ENCODE results near the gene UBTD2. TPM values are rescaled to one million over a fixed set of nuclear protein-coding genes. Genes with fewer than 3 reads are reported as not detected.

UBTD2 gene
- total and polyA plus RNA-seq, 9 of the 15 experiments (the other 6 are each of a cell fraction or from before 2014, with no cell fraction given) = 0.01 to 0.46 (median 0.15) TPM; not detected in 1

DNA sequence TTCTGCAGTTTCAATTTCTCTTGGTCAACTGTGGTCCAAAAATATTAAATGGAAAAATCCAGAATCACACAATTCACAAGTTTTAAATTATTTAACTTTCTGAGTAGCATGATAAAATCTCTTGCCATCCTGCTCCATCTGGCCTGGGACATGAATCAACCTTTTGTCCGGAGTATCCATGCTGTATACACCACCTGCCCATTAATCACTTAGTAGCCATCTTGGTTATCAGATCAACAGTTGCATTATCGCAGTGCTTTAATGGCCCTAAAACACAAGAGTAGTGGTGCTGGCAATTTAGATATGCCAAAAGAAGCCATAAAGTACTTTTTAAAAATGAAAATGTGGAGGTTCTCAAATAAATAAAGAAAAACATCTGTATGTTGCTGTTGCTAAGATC, 64.3 kb downstream of the UBTD2 start:
- in situ Hi-C loops (cut with MboI) = no loop called here
- Histone ChIP-seq H3K9me1 (ENCODE audit: control insufficient read depth, insufficient read depth, low read length) (no peaks in the 10 kb centered on the region), H3K4me3 (no peak overlapping the region), H3K4me1 (replicated peaks in 1 of 2; ENCODE audit: control insufficient read depth in 2 of 2, insufficient read depth in 2 of 2, low read length in 2 of 2) (no peaks in the 10 kb centered on the region), H2AFZ (ENCODE audit: low read depth, low read length) (no peak overlapping the region), H3K27me3 (ENCODE audit: control insufficient read depth in 2 of 2, insufficient read depth in 2 of 2, low read length in 2 of 2) (peaks cover 8 to 10% of the 10 kb centered on the region in 2 experiments; a peak in 4 of 5 replicates), H3K36me3 (ENCODE audit: control insufficient read depth, insufficient read depth, low read length) (no peaks in the 10 kb centered on the region), H3K9ac (ENCODE audit: insufficient read depth in 1 of 2, low read depth in 2 of 2, low read length in 2 of 2) (no peak overlapping the region), H4K20me1 (replicated peaks; ENCODE audit: control insufficient read depth, insufficient read depth, low read length) (no peaks in the 10 kb centered on the region), H3K79me2 (ENCODE audit: control insufficient read depth, insufficient read depth, low read length) (no peaks in the 10 kb centered on the region), H3K4me2 (ENCODE audit: insufficient read depth, low read length) (no peak overlapping the region), H3K27ac (ENCODE audit: extremely low read depth, low read depth, low read length) (no peak overlapping the region), H3K9me3 (replicated peaks; ENCODE audit: control insufficient read depth, insufficient read depth, low read depth, low read length) (no peaks in the 10 kb centered on the region)
- CTCF ChIA-PET (ENCODE audit: low intra/inter-chr PET ratio) = no interaction called here
- no TSS peak for BruUV-seq (replicated peaks)
- TF ChIP-seq ZNF384 (IDR thresholded peaks at IDR 0.05; ENCODE audit: low read depth, low read length) (no peak), RNF2 (IDR thresholded peaks at IDR 0.05) (no peak)
- DNase-seq (ENCODE audit: extremely low read depth in 1 of 4, low spot score in 3 of 4) = no peak
- no peak for ATAC-seq
- 0% methylated on average over 2 of the region's 2 CpGs for WGBS (ENCODE audit: insufficient coverage, low coverage, missing lambda C conversion rate)
- FAIRE-seq = no peak
- POLR2A ChIA-PET = no interaction called here
- intact Hi-C loops (cut with micrococcal nuclease) = no loop called here

DNA sequence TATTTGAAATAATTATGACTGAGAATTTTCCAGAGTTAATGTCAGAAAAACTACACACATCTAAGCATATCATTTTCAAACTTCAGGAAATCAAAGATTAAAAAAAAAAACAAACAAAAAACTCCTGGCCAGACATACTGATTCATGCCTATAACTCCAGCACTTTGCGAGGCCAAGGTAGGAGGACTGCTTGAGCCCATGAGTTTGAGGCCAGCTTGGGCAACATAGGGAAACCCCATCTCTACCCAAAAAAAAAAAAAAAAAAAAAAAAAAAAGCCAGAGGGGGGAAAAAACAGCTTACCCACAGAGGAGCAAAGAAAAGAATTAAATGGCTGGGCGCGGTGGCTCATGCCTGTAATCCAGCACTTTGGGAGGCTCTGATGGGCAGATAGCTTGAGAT, 67.2 kb downstream of the UBTD2 start:
- Histone ChIP-seq H3K4me1 (replicated peaks in 1 of 2; ENCODE audit: control insufficient read depth in 2 of 2, insufficient read depth in 2 of 2, low read length in 2 of 2) (no peaks in the 10 kb centered on the region), H3K4me3 (no peak overlapping the region), H3K9ac (ENCODE audit: insufficient read depth in 1 of 2, low read depth in 2 of 2, low read length in 2 of 2) (no peak overlapping the region), H2AFZ (ENCODE audit: low read depth, low read length) (no peak overlapping the region), H3K27me3 (ENCODE audit: control insufficient read depth in 2 of 2, insufficient read depth in 2 of 2, low read length in 2 of 2) (peaks cover 24 to 29% of the 10 kb centered on the region in 2 experiments; a peak in 4 of 5 replicates), H3K9me1 (ENCODE audit: control insufficient read depth, insufficient read depth, low read length) (no peaks in the 10 kb centered on the region), H3K4me2 (ENCODE audit: insufficient read depth, low read length) (no peak overlapping the region), H3K36me3 (ENCODE audit: control insufficient read depth, insufficient read depth, low read length) (no peaks in the 10 kb centered on the region), H3K9me3 (replicated peaks; ENCODE audit: control insufficient read depth, insufficient read depth, low read depth, low read length) (no peaks in the 10 kb centered on the region), H4K20me1 (replicated peaks; ENCODE audit: control insufficient read depth, insufficient read depth, low read length) (no peaks in the 10 kb centered on the region), H3K79me2 (ENCODE audit: control insufficient read depth, insufficient read depth, low read length) (no peaks in the 10 kb centered on the region), H3K27ac (ENCODE audit: extremely low read depth, low read depth, low read length) (no peak overlapping the region)
- 45% methylated on average over 3 of the region's 3 CpGs for WGBS (ENCODE audit: insufficient coverage, low coverage, missing lambda C conversion rate)
- FAIRE-seq (no peak), DNase-seq (ENCODE audit: extremely low read depth in 1 of 4, low spot score in 3 of 4) (no peak), ATAC-seq (no peak)
- CTCF ChIA-PET (ENCODE audit: low intra/inter-chr PET ratio) = no interaction called here
- TF ChIP-seq, protein P1, sequence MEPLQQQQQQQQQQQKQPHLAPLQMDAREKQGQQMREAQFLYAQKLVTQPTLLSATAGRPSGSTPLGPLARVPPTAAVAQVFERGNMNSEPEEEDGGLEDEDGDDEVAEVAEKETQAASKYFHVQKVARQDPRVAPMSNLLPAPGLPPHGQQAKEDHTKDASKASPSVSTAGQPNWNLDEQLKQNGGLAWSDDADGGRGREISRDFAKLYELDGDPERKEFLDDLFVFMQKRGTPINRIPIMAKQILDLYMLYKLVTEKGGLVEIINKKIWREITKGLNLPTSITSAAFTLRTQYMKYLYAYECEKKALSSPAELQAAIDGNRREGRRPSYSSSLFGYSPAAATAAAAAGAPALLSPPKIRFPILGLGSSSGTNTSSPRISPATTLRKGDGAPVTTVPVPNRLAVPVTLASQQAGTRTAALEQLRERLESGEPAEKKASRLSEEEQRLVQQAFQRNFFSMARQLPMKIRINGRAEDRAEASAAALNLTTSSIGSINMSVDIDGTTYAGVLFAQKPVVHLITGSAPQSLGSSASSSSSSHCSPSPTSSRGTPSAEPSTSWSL (CRISPR knock-in tag; IDR thresholded peaks at IDR 0.05; ENCODE audit: borderline replicate concordance) = no peak
- no peak for TF ChIP-seq MAZ (CRISPR knock-in tag; conservative IDR thresholded peaks at IDR 0.05 in 1 of 2, IDR thresholded peaks at IDR 0.05 in 1 of 2)
- TF ChIP-seq WHSC1 (IDR thresholded peaks at IDR 0.05; ENCODE audit: low read length) = no peak
- in situ Hi-C loops (cut with MboI) = no loop called here
- intact Hi-C loops (cut with micrococcal nuclease) = no loop called here
- POLR2A ChIA-PET = interaction anchor here (0.6 kb wide), 1 partner anchor 12 kb away, joined by 3 read pairs; no protein-coding TSS in a partner anchor
- BruUV-seq (replicated peaks) = no TSS peak
